BJ (cell line): ENCODE results near the gene PMEPA1. TPM values are rescaled to one million over a fixed set of nuclear protein-coding genes. Genes with fewer than 3 reads are reported as not detected.

Experiments
- CTCF ChIA-PET: fragments of 350-600 bp; formaldehyde crosslinking; extraction: SDS; loops from one replicate; lab custom pipeline; 2021; ENCODE audit warnings: antibody characterized with exemption, inconsistent platforms; lab: Yijun Ruan, JAX
- POLR2A ChIA-PET: fragments of 300-600 bp; sonication (Branson Sonifier 250); formaldehyde crosslinking; extraction: SDS; loops from one replicate; lab custom pipeline; 2021; ENCODE audit warnings: antibody characterized with exemption; lab: Charles Lee
- DNase-seq: peaks from one replicate; pipeline ENCODE4 v3.0.0-alpha.2; 2011; ENCODE audit warnings: low read depth
- H3K27me3 ChIP-seq: 2 replicates; pipeline ENCODE4 v1.6.0; 2011; ENCODE audit warnings: low read length; ENCODE audit not compliant: control insufficient read depth, insufficient read depth
- H3K36me3 ChIP-seq: 2 replicates; pipeline ENCODE4 v1.5.1; 2011; ENCODE audit warnings: low read length; ENCODE audit not compliant: control insufficient read depth, insufficient read depth
- H3K4me3 ChIP-seq: 2 replicates; pipeline ENCODE4 v1.5.1; 2011; ENCODE audit warnings: low read depth, mild to moderate bottlenecking, control low read depth, low read length
- polyA plus RNA-seq: library from polyadenylated mRNA; depleted of rRNA; stranded (reverse); fragments of >200 nt; gene quantifications from 2 replicates; pipeline ENCODE4 v1.2.3, GENCODE V29; 2011
- TF ChIP-seq, protein P1 (sequence below): IDR thresholded peaks from 2 replicates; pipeline ENCODE4 v1.5.1; 2011; ENCODE audit warnings: low read depth, mild to moderate bottlenecking, control low read depth, inconsistent platforms, low read length, moderate library complexity; ENCODE audit not compliant: insufficient read depth

The PMEPA1 gene
- polyA plus RNA-seq, 1 experiment: 5.0 TPM

DNA sequence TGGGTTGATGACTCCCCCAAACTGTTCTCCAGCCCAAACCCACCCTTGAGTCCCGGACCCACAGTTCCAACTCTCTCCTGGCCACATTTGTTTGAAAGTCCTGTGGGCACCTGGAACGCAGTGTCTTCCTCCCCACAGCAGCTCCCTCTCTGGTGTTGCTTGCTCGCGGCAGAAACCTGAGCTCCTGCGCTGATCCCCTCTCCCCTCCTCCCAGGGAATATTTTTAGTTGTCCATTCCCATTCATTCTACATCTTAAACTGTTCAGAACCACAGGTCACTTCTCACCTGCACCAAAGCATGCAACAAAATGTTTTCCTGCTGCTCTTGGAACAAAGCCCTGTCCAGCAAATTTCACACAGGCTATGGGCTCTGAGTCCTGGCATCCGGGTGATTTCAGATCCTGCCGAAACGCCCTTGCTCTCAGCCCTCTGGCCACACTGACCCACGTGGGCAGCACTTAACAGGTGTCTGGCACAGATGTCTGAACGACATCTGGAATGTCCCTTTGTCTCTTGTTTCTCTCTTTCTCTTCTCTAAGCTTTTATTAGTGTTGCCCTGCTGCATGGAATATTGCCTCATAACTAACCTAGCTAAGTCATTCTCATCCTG, 27.0 kb upstream of the PMEPA1 start:
- H3K27me3 ChIP-seq: peaks cover 11% of the 10 kb centered on the region
- H3K36me3 ChIP-seq: no peaks in the 10 kb centered on the region
- ChIA-PET POLR2A (interaction anchor here (0.6 kb wide), 1 partner anchor 27 kb away, joined by 5 read pairs; the partner anchor contains the start of gene PMEPA1), CTCF (no interaction called here)
- no peak for DNase-seq
- TF ChIP-seq, protein P1, sequence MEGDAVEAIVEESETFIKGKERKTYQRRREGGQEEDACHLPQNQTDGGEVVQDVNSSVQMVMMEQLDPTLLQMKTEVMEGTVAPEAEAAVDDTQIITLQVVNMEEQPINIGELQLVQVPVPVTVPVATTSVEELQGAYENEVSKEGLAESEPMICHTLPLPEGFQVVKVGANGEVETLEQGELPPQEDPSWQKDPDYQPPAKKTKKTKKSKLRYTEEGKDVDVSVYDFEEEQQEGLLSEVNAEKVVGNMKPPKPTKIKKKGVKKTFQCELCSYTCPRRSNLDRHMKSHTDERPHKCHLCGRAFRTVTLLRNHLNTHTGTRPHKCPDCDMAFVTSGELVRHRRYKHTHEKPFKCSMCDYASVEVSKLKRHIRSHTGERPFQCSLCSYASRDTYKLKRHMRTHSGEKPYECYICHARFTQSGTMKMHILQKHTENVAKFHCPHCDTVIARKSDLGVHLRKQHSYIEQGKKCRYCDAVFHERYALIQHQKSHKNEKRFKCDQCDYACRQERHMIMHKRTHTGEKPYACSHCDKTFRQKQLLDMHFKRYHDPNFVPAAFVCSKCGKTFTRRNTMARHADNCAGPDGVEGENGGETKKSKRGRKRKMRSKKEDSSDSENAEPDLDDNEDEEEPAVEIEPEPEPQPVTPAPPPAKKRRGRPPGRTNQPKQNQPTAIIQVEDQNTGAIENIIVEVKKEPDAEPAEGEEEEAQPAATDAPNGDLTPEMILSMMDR: no peak
- no peak overlapping the region for H3K4me3 ChIP-seq

DNA sequence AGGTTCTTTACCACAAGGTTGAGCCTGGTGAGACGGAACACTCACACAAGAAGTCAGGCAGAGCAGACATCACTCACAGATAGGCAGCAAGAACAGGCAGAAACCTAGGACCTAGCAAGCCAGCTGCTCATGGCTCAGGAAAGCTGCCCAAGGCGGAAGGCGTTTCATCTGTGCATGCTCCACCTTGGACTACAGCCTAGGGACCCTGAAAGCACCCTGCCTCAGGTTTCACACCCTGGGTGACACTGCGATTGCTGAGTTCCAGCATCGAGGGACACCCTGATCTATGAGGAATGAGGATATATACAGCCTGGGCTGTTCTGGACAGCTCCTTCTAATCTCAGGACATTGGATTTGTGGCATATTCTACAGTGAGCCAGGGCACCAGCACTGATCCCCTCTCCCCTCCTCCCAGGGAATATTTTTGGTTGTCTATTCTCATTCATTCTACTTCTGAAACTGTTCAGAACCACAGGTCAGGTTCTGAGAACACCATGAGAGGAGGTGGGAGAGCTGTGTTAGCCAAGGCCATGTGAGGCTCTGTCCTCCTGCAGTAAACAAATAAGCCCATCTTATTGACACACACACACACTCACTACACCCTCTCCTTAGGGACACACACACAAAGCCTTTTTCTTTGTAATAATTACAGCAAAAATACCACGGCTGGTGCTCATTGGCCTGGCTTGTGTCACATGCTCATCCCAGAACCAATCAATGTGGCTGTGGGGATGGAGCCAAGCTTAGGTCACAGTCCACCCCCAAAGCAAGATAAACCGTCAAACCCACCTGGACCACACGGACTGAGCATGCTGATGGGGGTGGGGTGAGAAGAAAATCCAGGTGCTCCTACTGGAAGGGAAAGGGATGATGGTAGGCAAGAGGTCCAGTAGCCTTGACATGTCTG, 26.3 kb upstream of the PMEPA1 start:
- POLR2A ChIA-PET: no interaction called here
- CTCF ChIA-PET: interaction anchor here (1.1 kb wide), 1 partner anchor 25 kb away, joined by 3 read pairs; no protein-coding TSS in a partner anchor
- no peaks in the 10 kb centered on the region for H3K36me3 ChIP-seq
- H3K27me3 ChIP-seq: peaks cover 11% of the 10 kb centered on the region
- TF ChIP-seq, protein P1: no peak
- DNase-seq: no peak
- no peak overlapping the region for H3K4me3 ChIP-seq

DNA sequence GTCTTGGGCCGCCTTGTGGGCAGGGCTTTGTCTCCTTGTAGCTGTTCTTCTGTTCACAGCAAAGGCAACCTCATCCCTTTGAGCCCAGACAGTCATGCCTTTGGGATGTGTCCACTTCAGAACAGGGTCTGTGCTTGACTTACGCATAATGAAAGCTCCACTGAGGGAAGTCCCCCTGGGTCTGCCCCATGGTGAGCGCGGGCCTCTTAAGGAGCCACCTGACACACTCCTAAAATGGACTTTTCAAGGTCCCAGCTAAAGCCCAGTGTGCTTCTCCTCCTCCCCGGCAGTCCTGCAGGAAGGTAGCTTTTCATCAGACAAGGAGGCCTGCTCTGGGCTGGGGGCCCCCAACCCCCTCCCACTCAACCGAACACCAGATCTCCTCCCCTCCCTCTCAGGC, 24.9 kb upstream of the PMEPA1 start:
- no peaks in the 10 kb centered on the region for H3K36me3 ChIP-seq
- ChIA-PET POLR2A (no interaction called here), CTCF (interaction anchor here (1.1 kb wide), 1 partner anchor 24 kb away, joined by 3 read pairs; no protein-coding TSS in a partner anchor)
- TF ChIP-seq, protein P1: no peak
- DNase-seq: no peak
- H3K27me3 ChIP-seq: peaks cover 21% of the 10 kb centered on the region
- no peak overlapping the region for H3K4me3 ChIP-seq

DNA sequence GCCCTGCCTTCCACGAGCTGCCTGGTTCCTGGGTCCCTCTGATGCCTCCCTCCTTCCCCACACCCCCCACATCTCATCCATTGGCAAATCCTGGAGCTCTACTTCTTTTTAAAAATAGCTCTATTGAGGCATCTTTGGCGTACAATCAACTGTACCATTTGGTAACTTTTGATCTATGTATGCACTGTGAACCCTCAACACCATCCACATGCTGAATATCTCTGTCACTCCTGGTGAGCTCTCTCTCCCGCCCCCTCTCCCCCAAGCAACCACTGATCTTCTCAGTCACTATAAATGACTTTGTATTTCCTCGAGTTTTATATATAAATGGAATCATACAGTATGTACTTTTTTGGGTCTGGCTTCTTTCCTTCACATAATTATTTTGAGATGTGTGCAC, 22.4 kb upstream of the PMEPA1 start:
- peaks cover 34% of the 10 kb centered on the region for H3K27me3 ChIP-seq
- DNase-seq: no peak
- no peaks in the 10 kb centered on the region for H3K36me3 ChIP-seq
- ChIA-PET POLR2A (no interaction called here), CTCF (interaction anchor here (1.1 to 1.3 kb wide), 2 partner anchors 12 to 78 kb away, joined by 3 read pairs; no protein-coding TSS in a partner anchor)
- no peak overlapping the region for H3K4me3 ChIP-seq
- TF ChIP-seq, protein P1: no peak

DNA sequence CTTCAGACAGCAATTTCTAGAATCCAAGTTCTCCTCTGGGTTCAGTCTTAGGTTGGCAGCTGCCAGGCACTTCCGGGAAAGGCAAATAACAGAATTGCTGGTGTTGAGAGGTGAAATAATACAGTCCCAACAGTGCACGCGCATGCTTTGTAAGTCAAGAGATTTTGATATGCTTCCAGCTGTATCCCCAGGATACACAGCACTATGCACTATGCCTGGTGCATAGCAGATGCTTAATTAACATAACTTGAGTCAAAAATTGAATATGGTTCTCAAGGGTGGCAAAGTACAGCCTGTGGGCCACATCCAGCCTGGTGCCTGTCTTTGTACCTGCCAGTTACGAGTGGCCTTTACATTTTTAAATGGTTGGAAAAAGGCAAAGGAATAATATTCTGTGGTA, 18.9 kb upstream of the PMEPA1 start:
- H3K4me3 ChIP-seq: no peak overlapping the region
- no peaks in the 10 kb centered on the region for H3K36me3 ChIP-seq
- DNase-seq: no peak
- TF ChIP-seq, protein P1: no peak
- POLR2A ChIA-PET: no interaction called here
- CTCF ChIA-PET: no interaction called here
- H3K27me3 ChIP-seq: peaks cover 33% of the 10 kb centered on the region
